Ishikawa (cell line): Measurements from ENCODE around the gene SLAMF1.

Experiments used
- CEBPB ChIP-seq: IDR thresholded peaks from 2 replicates; pipeline ENCODE4 v1.6.1; 2012
- CREB1 ChIP-seq: IDR thresholded peaks from 2 replicates; pipeline ENCODE4 v1.6.1; 2012; ENCODE audit warnings: low read depth
- EGR1 ChIP-seq: IDR thresholded peaks from 2 replicates; pipeline ENCODE4 v1.6.1; 2012
- EP300 ChIP-seq: IDR thresholded peaks from 2 replicates; pipeline ENCODE4 v1.6.1; 2012; ENCODE audit warnings: borderline replicate concordance
- FOXM1 ChIP-seq: IDR thresholded peaks from 2 replicates; pipeline ENCODE4 v1.6.1; 2012; ENCODE audit warnings: low read depth, borderline replicate concordance
- NFIC ChIP-seq: IDR thresholded peaks from 2 replicates; pipeline ENCODE4 v1.6.1; 2012
- RAD21 ChIP-seq: IDR thresholded peaks from 2 replicates; pipeline ENCODE4 v1.6.1; 2012; ENCODE audit warnings: low read depth
- TAF1 ChIP-seq: IDR thresholded peaks from 2 replicates; pipeline ENCODE4 v1.6.1; 2012; ENCODE audit warnings: low read depth, mild to moderate bottlenecking
- TCF12 ChIP-seq: IDR thresholded peaks from 2 replicates; pipeline ENCODE4 v1.6.1; 2012; ENCODE audit warnings: low read depth
- TEAD4 ChIP-seq: IDR thresholded peaks from 2 replicates; pipeline ENCODE4 v1.6.1; 2012
- YY1 ChIP-seq: IDR thresholded peaks from 2 replicates; pipeline ENCODE4 v1.6.1; 2012; ENCODE audit warnings: low read depth
- ZBTB7A ChIP-seq: IDR thresholded peaks from 2 replicates; pipeline ENCODE4 v1.6.1; 2012; ENCODE audit warnings: low read depth
- TF ChIP-seq, protein P1 (sequence below): IDR thresholded peaks from 2 replicates; pipeline ENCODE4 v1.6.1; 2012; ENCODE audit warnings: low read depth, mild to moderate bottlenecking
- TF ChIP-seq, protein P2 (sequence below): IDR thresholded peaks from 2 replicates; pipeline ENCODE4 v1.6.1; 2012
- TF ChIP-seq, protein P3 (sequence below): IDR thresholded peaks from 2 replicates; pipeline ENCODE4 v1.6.1; 2012

The SLAMF1 gene

DNA sequence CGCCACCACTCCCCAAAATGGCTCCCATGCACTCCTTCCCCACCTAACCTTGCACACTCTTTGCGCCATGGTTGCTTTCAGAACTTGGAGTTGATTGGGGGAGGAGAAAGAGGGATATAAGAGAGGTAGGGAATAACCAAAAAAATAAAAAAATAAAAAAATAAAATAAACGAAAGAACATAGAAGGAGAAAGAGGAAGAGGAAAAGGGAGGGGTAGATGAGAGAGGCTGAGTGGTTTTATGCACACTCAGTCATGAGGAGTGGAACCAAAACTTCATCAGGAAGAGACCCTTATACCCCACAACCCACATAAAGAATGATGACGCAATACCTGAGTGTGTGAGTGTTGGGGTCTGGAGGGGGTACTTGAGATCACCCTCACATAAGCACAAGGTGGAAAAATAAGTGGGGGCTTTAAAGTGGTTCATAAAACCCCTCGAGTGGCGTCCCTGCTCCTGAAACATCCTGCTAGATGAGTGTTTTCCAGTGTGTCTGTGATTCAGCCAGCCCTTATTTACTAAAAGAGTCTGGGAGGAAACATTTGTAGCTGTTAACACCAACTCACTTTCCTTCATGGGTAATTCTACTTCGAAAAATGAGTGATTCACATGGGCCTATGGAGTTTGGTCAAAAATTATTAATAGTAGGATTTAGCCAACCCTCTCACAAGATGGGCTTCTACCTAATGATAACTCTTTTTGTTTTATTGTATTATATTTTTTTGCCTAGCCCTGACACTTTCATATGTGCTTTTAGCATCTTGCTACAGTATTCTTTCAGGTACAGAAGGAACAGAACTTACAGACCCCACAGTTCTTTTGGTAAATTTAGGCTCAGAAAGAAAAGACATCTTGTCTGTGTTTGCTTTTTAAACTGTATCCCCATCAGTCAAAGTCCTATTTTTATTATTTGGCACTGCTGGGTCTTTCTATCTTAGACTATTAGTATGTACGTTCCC, 5.2 kb downstream of the SLAMF1 start:
- TF ChIP-seq EGR1, result no peak
- no peak for TF ChIP-seq TAF1

DNA sequence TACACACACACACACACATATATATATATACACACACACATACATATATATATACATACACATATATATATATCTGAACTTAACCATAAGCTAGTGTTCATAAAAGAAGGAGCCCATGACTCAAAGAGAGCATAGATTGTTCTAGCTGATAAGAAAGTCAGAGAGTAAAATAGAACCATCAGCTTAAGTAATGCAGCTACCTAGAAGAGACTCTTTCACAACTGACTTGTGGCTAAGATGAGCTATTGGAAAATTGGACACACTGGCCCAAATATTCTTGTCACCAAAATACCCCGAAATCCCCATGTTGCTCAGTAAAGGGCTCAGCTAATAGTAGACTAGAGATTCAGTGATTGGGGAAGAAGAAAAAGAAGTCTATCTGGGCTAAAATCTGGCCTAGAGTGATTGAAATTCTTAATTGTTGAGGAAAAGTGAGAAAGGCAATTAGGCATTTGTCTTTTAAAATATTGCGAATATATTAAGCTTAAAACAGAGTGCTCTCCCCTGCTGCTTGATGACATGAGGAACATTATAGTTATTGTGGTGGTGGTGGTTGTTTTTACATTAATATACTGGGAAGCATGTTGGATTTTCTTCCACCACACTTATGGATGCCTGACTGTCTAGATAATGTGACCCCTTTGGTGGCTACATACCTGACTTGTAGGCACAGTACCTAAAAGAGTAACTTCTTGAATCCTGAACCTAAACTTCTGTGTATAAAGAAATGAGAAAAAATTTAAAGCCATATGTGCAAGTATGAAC, 6.3 kb downstream of the SLAMF1 start:
- TF ChIP-seq TEAD4, result no peak
- TF ChIP-seq YY1, result no peak
- TF ChIP-seq NFIC, result no peak
- TF ChIP-seq EP300, result no peak
- TF ChIP-seq, protein P1, sequence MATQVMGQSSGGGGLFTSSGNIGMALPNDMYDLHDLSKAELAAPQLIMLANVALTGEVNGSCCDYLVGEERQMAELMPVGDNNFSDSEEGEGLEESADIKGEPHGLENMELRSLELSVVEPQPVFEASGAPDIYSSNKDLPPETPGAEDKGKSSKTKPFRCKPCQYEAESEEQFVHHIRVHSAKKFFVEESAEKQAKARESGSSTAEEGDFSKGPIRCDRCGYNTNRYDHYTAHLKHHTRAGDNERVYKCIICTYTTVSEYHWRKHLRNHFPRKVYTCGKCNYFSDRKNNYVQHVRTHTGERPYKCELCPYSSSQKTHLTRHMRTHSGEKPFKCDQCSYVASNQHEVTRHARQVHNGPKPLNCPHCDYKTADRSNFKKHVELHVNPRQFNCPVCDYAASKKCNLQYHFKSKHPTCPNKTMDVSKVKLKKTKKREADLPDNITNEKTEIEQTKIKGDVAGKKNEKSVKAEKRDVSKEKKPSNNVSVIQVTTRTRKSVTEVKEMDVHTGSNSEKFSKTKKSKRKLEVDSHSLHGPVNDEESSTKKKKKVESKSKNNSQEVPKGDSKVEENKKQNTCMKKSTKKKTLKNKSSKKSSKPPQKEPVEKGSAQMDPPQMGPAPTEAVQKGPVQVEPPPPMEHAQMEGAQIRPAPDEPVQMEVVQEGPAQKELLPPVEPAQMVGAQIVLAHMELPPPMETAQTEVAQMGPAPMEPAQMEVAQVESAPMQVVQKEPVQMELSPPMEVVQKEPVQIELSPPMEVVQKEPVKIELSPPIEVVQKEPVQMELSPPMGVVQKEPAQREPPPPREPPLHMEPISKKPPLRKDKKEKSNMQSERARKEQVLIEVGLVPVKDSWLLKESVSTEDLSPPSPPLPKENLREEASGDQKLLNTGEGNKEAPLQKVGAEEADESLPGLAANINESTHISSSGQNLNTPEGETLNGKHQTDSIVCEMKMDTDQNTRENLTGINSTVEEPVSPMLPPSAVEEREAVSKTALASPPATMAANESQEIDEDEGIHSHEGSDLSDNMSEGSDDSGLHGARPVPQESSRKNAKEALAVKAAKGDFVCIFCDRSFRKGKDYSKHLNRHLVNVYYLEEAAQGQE, result no peak
- no peak for TF ChIP-seq RAD21
- no peak for TF ChIP-seq CEBPB
- TF ChIP-seq FOXM1, result no peak
- no peak for TF ChIP-seq TCF12
- no peak for TF ChIP-seq ZBTB7A
- no peak for TF ChIP-seq TAF1

DNA sequence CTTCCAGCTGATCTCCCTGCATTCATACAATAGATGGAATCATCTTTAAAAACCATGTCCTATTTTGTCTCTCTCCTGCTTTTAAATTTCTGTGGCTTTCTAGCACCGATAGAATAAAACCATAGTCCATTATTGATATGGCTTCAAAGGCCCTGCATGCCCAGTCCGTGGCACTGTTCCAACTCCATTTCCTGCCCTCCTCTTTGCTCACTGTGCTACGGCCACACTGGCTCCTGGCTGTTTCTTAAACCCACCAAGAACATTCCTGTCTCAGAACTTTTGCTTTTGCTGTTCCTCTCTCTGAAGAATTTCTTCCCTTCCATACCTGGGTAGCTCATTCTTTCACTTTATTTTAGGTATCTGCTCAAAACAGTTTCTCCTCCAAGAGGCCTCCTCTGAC, 7.2 kb downstream of the SLAMF1 start:
- TF ChIP-seq CREB1, result no peak
- no peak for TF ChIP-seq FOXM1
- TF ChIP-seq YY1, result no peak
- no peak for TF ChIP-seq TCF12

DNA sequence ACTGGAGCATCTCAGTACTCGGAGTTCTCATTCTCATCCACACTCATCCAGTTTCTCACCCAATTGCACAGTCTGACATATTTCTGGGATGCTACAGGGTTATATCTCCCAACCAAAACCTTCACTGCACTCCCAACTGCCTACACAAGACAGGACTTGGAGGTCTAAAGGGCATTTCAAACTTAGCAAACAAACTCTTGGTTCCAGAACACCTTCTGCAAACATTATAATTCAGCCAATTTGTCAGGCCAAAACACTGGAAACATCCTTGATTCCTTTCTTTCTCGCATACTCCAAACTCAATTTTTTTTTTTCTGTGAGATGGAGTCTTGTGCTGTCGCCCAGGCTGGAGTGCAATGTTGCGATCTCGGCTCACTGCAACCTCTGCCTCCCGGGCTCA, 7.9 kb downstream of the SLAMF1 start:
- TF ChIP-seq CREB1 (no peak), RAD21 (no peak), TCF12 (no peak), TEAD4 (no peak), NFIC (no peak), TAF1 (no peak), EGR1 (no peak), YY1 (no peak), FOXM1 (no peak), ZBTB7A (no peak), EP300 (no peak), CEBPB (no peak)
- TF ChIP-seq, protein P2, sequence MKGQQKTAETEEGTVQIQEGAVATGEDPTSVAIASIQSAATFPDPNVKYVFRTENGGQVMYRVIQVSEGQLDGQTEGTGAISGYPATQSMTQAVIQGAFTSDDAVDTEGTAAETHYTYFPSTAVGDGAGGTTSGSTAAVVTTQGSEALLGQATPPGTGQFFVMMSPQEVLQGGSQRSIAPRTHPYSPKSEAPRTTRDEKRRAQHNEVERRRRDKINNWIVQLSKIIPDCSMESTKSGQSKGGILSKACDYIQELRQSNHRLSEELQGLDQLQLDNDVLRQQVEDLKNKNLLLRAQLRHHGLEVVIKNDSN, result no peak
- TF ChIP-seq, protein P3, sequence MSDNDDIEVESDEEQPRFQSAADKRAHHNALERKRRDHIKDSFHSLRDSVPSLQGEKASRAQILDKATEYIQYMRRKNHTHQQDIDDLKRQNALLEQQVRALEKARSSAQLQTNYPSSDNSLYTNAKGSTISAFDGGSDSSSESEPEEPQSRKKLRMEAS, result no peak
- TF ChIP-seq, protein P1, result no peak

DNA sequence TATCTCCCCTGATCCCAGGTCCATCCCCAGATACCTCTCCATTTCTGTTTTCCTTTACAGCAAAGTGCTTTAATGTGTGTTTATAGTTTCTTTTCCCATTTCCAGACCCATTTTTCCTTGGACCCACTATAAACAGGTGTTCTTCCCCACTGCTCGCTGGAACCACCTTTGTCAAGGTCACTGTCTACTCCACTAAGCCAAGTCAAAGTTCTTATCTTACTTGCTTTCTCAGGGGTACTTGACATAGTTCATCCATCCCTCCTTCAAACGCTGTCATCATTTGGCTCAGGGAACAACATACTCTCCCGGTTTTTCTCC, 8.3 kb downstream of the SLAMF1 start:
- TF ChIP-seq NFIC, result no peak
- no peak for TF ChIP-seq EGR1
- TF ChIP-seq, protein P1, result no peak
- no peak for TF ChIP-seq TCF12
- no peak for TF ChIP-seq RAD21
- TF ChIP-seq, protein P3, result no peak
- TF ChIP-seq CEBPB, result no peak
